ENCODE data around the gene HNRNPL. TPM values are rescaled to one million over a fixed set of nuclear protein-coding genes. Genes with fewer than 3 reads are reported as not detected.

Gene HNRNPL
- polyA plus RNA-seq, 3 donors: 51.9 to 234 (median 58.7) TPM

- H3K9me3 ChIP-seq (replicated peaks in 1 of 2; ENCODE audit: control insufficient read depth in 1 of 2, insufficient read depth in 1 of 2, low read length in 2 of 2): no peaks in the 10 kb centered on the region
- Mint-ChIP-seq H3K27ac (peak overlapping the region in 4 of 7 donors; percentile 10 to 84 (median 62)), H3K9me3 (peaks cover 0 to 7% (median 0%) of the 10 kb centered on the region in 7 donors), H3K4me1 (peaks cover 34% of the 10 kb centered on the region), H3K27me3 (ENCODE audit: low read depth in 3 of 3) (peaks cover 2 to 3% (median 2%) of the 10 kb centered on the region in 3 donors), H3K36me3 (peaks cover 10 to 14% of the 10 kb centered on the region in 2 donors), H3K4me3 (peak overlapping the region; percentile 86 to 95)
- H3K4me3 ChIP-seq (replicated peaks in 1 of 3; ENCODE audit: low read depth in 2 of 3, low read length in 3 of 3): peak overlapping the region; percentile 24 to 77 (median 65)
- peaks cover 26 to 34% of the 10 kb centered on the region in 2 donors for H3K4me1 ChIP-seq (ENCODE audit: control insufficient read depth in 1 of 2, insufficient read depth in 2 of 2, low read length in 2 of 2)
- H3K36me3 ChIP-seq (replicated peaks in 1 of 2; ENCODE audit: control insufficient read depth in 1 of 2, insufficient read depth in 2 of 2, low read length in 2 of 2): no peaks in the 10 kb centered on the region
- H4K20me1 ChIP-seq (ENCODE audit: insufficient read depth, low read length): no peaks in the 10 kb centered on the region
- intact Hi-C loops (cut with micrococcal nuclease): loop anchor here in 1 of 2 donors (2.0 kb wide), 1 partner anchor 16 kb away; no protein-coding TSS in a partner anchor
- H3K27ac ChIP-seq (ENCODE audit: low read depth in 1 of 2, low read length in 2 of 2): no peak overlapping the region
- H3K79me2 ChIP-seq (ENCODE audit: insufficient read depth, low read length): no peaks in the 10 kb centered on the region
- H3K4me2 ChIP-seq (replicated peaks; ENCODE audit: extremely low read depth, low read length, poor library complexity, severe bottlenecking): peak overlapping the region; percentile 87
- H2AFZ ChIP-seq (ENCODE audit: insufficient read depth, low read depth, low read length, poor library complexity, severe bottlenecking): peak overlapping the region; percentile 89
- no peaks in the 10 kb centered on the region for H3K27me3 ChIP-seq (ENCODE audit: control insufficient read depth in 2 of 2, insufficient read depth in 2 of 2, low read length in 2 of 2)
- WGBS (ENCODE audit: insufficient coverage): 3% methylated on average over 28 of the region's 34 CpGs
- H3K9ac ChIP-seq (ENCODE audit: insufficient read depth, low read length, poor library complexity, severe bottlenecking): peak overlapping the region; percentile 54
- peak; percentile 18 to 58 (median 54) for DNase-seq
- no peak for TF ChIP-seq CTCF (IDR thresholded peaks at IDR 0.05)
Observed at GRCh38 chr19:38869160-38869835, 19.5 kb upstream of the HNRNPL start.

- TF ChIP-seq CTCF (IDR thresholded peaks at IDR 0.05): no peak
- intact Hi-C loops (cut with micrococcal nuclease): loop anchor here in 1 of 2 donors (2.0 kb wide), 1 partner anchor 16 kb away; no protein-coding TSS in a partner anchor
- H3K9ac ChIP-seq (ENCODE audit: insufficient read depth, low read length, poor library complexity, severe bottlenecking): no peak overlapping the region
- peak overlapping the region; percentile 87 for H3K4me2 ChIP-seq (replicated peaks; ENCODE audit: extremely low read depth, low read length, poor library complexity, severe bottlenecking)
- H4K20me1 ChIP-seq (ENCODE audit: insufficient read depth, low read length): no peaks in the 10 kb centered on the region
- 71% methylated on average over 1 of the region's 6 CpGs for WGBS (ENCODE audit: insufficient coverage)
- peaks cover 10 to 12% of the 10 kb centered on the region in 2 donors for H3K36me3 Mint-ChIP-seq
- H3K4me3 Mint-ChIP-seq: peak overlapping the region in 1 of 2 donors; percentile 57
- H3K36me3 ChIP-seq (replicated peaks in 1 of 2; ENCODE audit: control insufficient read depth in 1 of 2, insufficient read depth in 2 of 2, low read length in 2 of 2): no peaks in the 10 kb centered on the region
- H2AFZ ChIP-seq (ENCODE audit: insufficient read depth, low read depth, low read length, poor library complexity, severe bottlenecking): no peak overlapping the region
- peaks cover 27 to 36% of the 10 kb centered on the region in 2 donors for H3K4me1 ChIP-seq (ENCODE audit: control insufficient read depth in 1 of 2, insufficient read depth in 2 of 2, low read length in 2 of 2)
- no peaks in the 10 kb centered on the region for H3K27me3 ChIP-seq (ENCODE audit: control insufficient read depth in 2 of 2, insufficient read depth in 2 of 2, low read length in 2 of 2)
- H3K9me3 ChIP-seq (replicated peaks in 1 of 2; ENCODE audit: control insufficient read depth in 1 of 2, insufficient read depth in 1 of 2, low read length in 2 of 2): no peaks in the 10 kb centered on the region
- H3K27me3 Mint-ChIP-seq (ENCODE audit: low read depth in 3 of 3): peaks cover 2 to 3% (median 2%) of the 10 kb centered on the region in 3 donors
- peaks cover 0 to 7% (median 0%) of the 10 kb centered on the region in 7 donors for H3K9me3 Mint-ChIP-seq
- peak overlapping the region in 1 of 7 donors; percentile 46 for H3K27ac Mint-ChIP-seq
- no peaks in the 10 kb centered on the region for H3K79me2 ChIP-seq (ENCODE audit: insufficient read depth, low read length)
- DNase-seq: no peak
- H3K27ac ChIP-seq (ENCODE audit: low read depth in 1 of 2, low read length in 2 of 2): no peak overlapping the region
- no peak overlapping the region for H3K4me3 ChIP-seq (replicated peaks in 1 of 3; ENCODE audit: low read depth in 2 of 3, low read length in 3 of 3)
- H3K4me1 Mint-ChIP-seq: peaks cover 35% of the 10 kb centered on the region
Observed at GRCh38 chr19:38868551-38868950, 18.8 kb upstream of the HNRNPL start.
